HepG2 (cell line): ENCODE measurements around the gene ST6GAL2. TPM values are rescaled to one million over a fixed set of nuclear protein-coding genes. Genes with fewer than 3 reads are reported as not detected.

Experiments
- ATAC-seq: fragments of 200-7000 bp; cut with Tn5 transposase; 3 replicates; pipeline ENCODE4 v1.9.1; 2020; ENCODE audit warnings: mild to moderate bottlenecking, moderate library complexity
- BruUV-seq: library from RNA; stranded (reverse); fragments of 400-500 nt; replicated peaks from 2 replicates; lab custom pipeline; 2021; lab: Mats Ljungman, UMichigan
- CTCF ChIA-PET: fragments of 300-600 bp; formaldehyde crosslinking; extraction: SDS; loops from one replicate; lab custom pipeline; 2021; ENCODE audit warnings: low total read pairs, inconsistent platforms, low intra/inter-chr PET ratio; lab: Yijun Ruan, JAX
- POLR2A ChIA-PET: fragments of 350-600 bp; sonication (Branson Sonifier 250); formaldehyde crosslinking; loops from one replicate; lab custom pipeline; 2020; ENCODE audit warnings: antibody characterized with exemption, inconsistent platforms; lab: Yijun Ruan, JAX
- DNase-seq: peaks from one replicate; pipeline ENCODE4 v3.0.0-alpha.2; 2015; ENCODE audit warnings: low spot score
- FAIRE-seq: peaks from 3 replicates; lab custom pipeline; 2011; peaks lifted over from hg19 to GRCh38; lab: Jason Lieb, UNC
- H2AFZ ChIP-seq: one replicate; pipeline ENCODE4 v1.6.1; 2011; ENCODE audit warnings: low read length, inconsistent platforms
- H3K27ac ChIP-seq: fragments of 300-600 bp; 3 replicates; pipeline ENCODE4 v1.8.0; 2011; ENCODE audit warnings: mixed run types, mild to moderate bottlenecking, mixed read lengths, low read length, inconsistent platforms; ENCODE audit not compliant: insufficient read depth; ENCODE audit errors: extremely low read length
- H3K27me3 ChIP-seq, 2 experiments: fragments of 200-600 bp in 1 of 2; 2 replicates in 1 of 2; 3 replicates in 1 of 2; pipeline versions ENCODE4 v1.6.0 to v1.8.0; 2011; ENCODE audit warnings: low read length in 2 of 2, mild to moderate bottlenecking in 2 of 2, moderate library complexity in 2 of 2, inconsistent platforms in 1 of 2; ENCODE audit not compliant: insufficient read depth in 2 of 2, control insufficient read depth in 1 of 2
- H3K36me3 ChIP-seq, 2 experiments: fragments of 200-600 bp in 1 of 2; replicated peaks in 1 of 2; 2 replicates in 1 of 2; 3 replicates in 1 of 2; pipeline versions ENCODE4 v1.5.1 to v1.8.0; 2011; ENCODE audit warnings: low read length in 2 of 2, inconsistent platforms in 1 of 2; ENCODE audit not compliant: insufficient read depth in 2 of 2, control insufficient read depth in 1 of 2
- H3K4me1 ChIP-seq: 2 replicates; pipeline ENCODE4 v1.5.1; 2012; ENCODE audit warnings: low read length, inconsistent platforms; ENCODE audit not compliant: insufficient read depth
- H3K4me2 ChIP-seq: 2 replicates; pipeline ENCODE4 v1.6.0; 2011; ENCODE audit warnings: low read depth, low read length, inconsistent platforms
- H3K4me3 ChIP-seq, 3 experiments: fragments of 200-600 bp in 1 of 3; sonication (generic), shearing (Covaris generic) in 1 of 3; replicated peaks in 1 of 3; 2 replicates each; pipeline ENCODE4 v1.5.1; 2011 to 2016; ENCODE audit warnings: low read length in 3 of 3, inconsistent platforms in 2 of 3, low read depth in 2 of 3, mild to moderate bottlenecking in 2 of 3, control low read depth in 1 of 3, mixed read lengths in 1 of 3; ENCODE audit not compliant: insufficient read depth in 1 of 3
- H3K79me2 ChIP-seq: one replicate; pipeline ENCODE4 v1.6.1; 2011; ENCODE audit warnings: low read length, inconsistent platforms; ENCODE audit not compliant: insufficient read depth
- H3K9ac ChIP-seq: 2 replicates; pipeline ENCODE4 v1.6.0; 2011; ENCODE audit warnings: mild to moderate bottlenecking, low read depth, low read length, inconsistent platforms; ENCODE audit not compliant: insufficient read depth
- H3K9me3 ChIP-seq: 2 replicates; pipeline ENCODE4 v1.5.1; 2012; ENCODE audit warnings: mild to moderate bottlenecking, low read length
- H4K20me1 ChIP-seq: 2 replicates; pipeline ENCODE4 v1.6.0; 2011; ENCODE audit warnings: inconsistent platforms, mild to moderate bottlenecking, low read length, moderate library complexity; ENCODE audit not compliant: insufficient read depth
- HNRNPLL ChIP-seq: fragments of 200-400 bp; formaldehyde crosslinking; IDR thresholded peaks from 2 replicates; pipeline ENCODE4 v1.6.1; 2017; ENCODE audit warnings: mild to moderate bottlenecking, low read depth, low read length; ENCODE audit not compliant: poor library complexity, severe bottlenecking
- HOMEZ ChIP-seq: IDR thresholded peaks from 2 replicates; pipeline ENCODE4 v1.6.1; 2016; ENCODE audit warnings: low read depth
- LCORL ChIP-seq, 2 experiments: fragments of 450-650 bp in 1 of 2; sonication (generic) in 1 of 2; formaldehyde crosslinking in 1 of 2; IDR thresholded peaks; 2 replicates each; pipeline versions ENCODE4 v1.5.0 to v1.6.1; 2017 to 2020; ENCODE audit warnings: antibody characterized with exemption in 1 of 2, missing genetic modification reagents in 1 of 2
- MAX ChIP-seq: IDR thresholded peaks from 2 replicates; pipeline ENCODE4 v1.6.1; 2012; ENCODE audit warnings: inconsistent platforms
- RXRA ChIP-seq: sonication (generic); formaldehyde crosslinking; IDR thresholded peaks from 2 replicates; pipeline ENCODE4 v1.5.1; 2020; ENCODE audit warnings: missing genetic modification reagents
- ZNF10 ChIP-seq: sonication (generic); formaldehyde crosslinking; IDR thresholded peaks from 2 replicates; pipeline ENCODE4 v1.4.0; 2020; ENCODE audit warnings: mild to moderate bottlenecking, low read depth, missing genetic modification reagents, borderline replicate concordance
- ZNF224 ChIP-seq: sonication (generic); formaldehyde crosslinking; IDR thresholded peaks from 2 replicates; pipeline ENCODE4 v1.5.0; 2020; ENCODE audit warnings: mild to moderate bottlenecking, missing genetic modification reagents
- ZNF263 ChIP-seq: sonication (generic); formaldehyde crosslinking; IDR thresholded peaks from 2 replicates; pipeline ENCODE4 v1.4.0; 2020; ENCODE audit warnings: missing genetic modification reagents
- ZNF530 ChIP-seq: sonication (generic); formaldehyde crosslinking; IDR thresholded peaks from 2 replicates; pipeline ENCODE4 v1.5.0; 2020; ENCODE audit warnings: low read depth, mild to moderate bottlenecking, missing genetic modification reagents
- WGBS: methylation state at CpG from one replicate; pipeline ENCODE4 v1.1.6; 2017; ENCODE audit warnings: low lambda C conversion rate; 5-methylcytosine and 5-hydroxymethylcytosine counted together
- in situ Hi-C: cut with HindIII; loops from 2 replicates; pipeline ENCODE4 v1.10.0; 2017; ENCODE audit warnings: low pct_unique_long_range_greater_than_20kb; ENCODE audit not compliant: extremely low pct_ligation_motif_present
- intact Hi-C: fragments of 100-400 bp; cut with micrococcal nuclease; formaldehyde crosslinking; loops from one replicate; pipeline ENCODE4 v1.10.0; 2022; ENCODE audit not compliant: unreplicated experiment
- polyA plus RNA-seq, 8 experiments: library from polyadenylated mRNA; depleted of rRNA in 3 of 8; stranded (reverse) in 7 of 8; unstranded in 1 of 8; fragments of >200 nt; fragmentation: Illumina TruSeq in 4 of 8; extraction: Trizol in 4 of 8; gene quantifications; 2 replicates each; pipeline versions ENCODE4 v1.2.1 to v1.2.3, GENCODE V29; 2011 to 2016; ENCODE audit warnings: low read depth in 4 of 8, missing spikeins in 1 of 8, mixed read lengths in 1 of 8; ENCODE audit not compliant: insufficient read depth in 1 of 8
- total RNA-seq, 5 experiments: library from RNA; depleted of rRNA; stranded (reverse); fragments of >200 nt; fragmentation: Illumina TruSeq; extraction: Trizol; gene quantifications; 2 replicates each; pipeline ENCODE4 v1.2.3, GENCODE V29; 2016; ENCODE audit warnings: low read depth in 1 of 5

Gene ST6GAL2
- total and polyA plus RNA-seq, 2 of the 13 experiments (the other 11 are each of a cell fraction or from before 2014, with no cell fraction given) = not detected

GRCh38 chr2:106892048-106892447 lies 6.1 kb upstream of the ST6GAL2 start:
- no peaks in the 10 kb centered on the region for H3K4me1 ChIP-seq
- no peaks in the 10 kb centered on the region for H3K27me3 ChIP-seq
- in situ Hi-C loops = no loop called here
- no peak for FAIRE-seq
- no peak overlapping the region for H3K4me3 ChIP-seq
- WGBS = 1% methylated on average over 2 of the region's 2 CpGs
- POLR2A ChIA-PET = no interaction called here
- no TSS peak for BruUV-seq
- no peaks in the 10 kb centered on the region for H3K36me3 ChIP-seq
- H3K9ac ChIP-seq = no peak overlapping the region
- no peaks in the 10 kb centered on the region for H4K20me1 ChIP-seq
- no peaks in the 10 kb centered on the region for H3K79me2 ChIP-seq
- CTCF ChIA-PET = no interaction called here
- DNase-seq = no peak
- H3K9me3 ChIP-seq = no peaks in the 10 kb centered on the region
- H3K4me2 ChIP-seq = no peak overlapping the region
- ATAC-seq = no peak
- no peak overlapping the region for H2AFZ ChIP-seq
- no peak for TF ChIP-seq HNRNPLL
- no peak for TF ChIP-seq HOMEZ (CRISPR knock-in tag)
- no peak for TF ChIP-seq MAX
- TF ChIP-seq RXRA (CRISPR knock-in tag) = no peak
- no peak for TF ChIP-seq LCORL (IDR thresholded peaks at IDR 0.05)
- TF ChIP-seq LCORL (CRISPR knock-in tag; IDR thresholded peaks at IDR 0.05) = no peak
- no peak for TF ChIP-seq ZNF10 (CRISPR knock-in tag)
- TF ChIP-seq ZNF263 = no peak
- TF ChIP-seq ZNF224 = no peak
- no peak for TF ChIP-seq ZNF530 (CRISPR knock-in tag)
- intact Hi-C loops = no loop called here
- no peak overlapping the region for H3K27ac ChIP-seq
